ENCODE results near the gene RNMT. TPM values are rescaled to one million over a fixed set of nuclear protein-coding genes. Genes with fewer than 3 reads are reported as not detected.

The RNMT gene
- total RNA-seq, 1 experiment from 2014 or later = 66.3 TPM

DNA sequence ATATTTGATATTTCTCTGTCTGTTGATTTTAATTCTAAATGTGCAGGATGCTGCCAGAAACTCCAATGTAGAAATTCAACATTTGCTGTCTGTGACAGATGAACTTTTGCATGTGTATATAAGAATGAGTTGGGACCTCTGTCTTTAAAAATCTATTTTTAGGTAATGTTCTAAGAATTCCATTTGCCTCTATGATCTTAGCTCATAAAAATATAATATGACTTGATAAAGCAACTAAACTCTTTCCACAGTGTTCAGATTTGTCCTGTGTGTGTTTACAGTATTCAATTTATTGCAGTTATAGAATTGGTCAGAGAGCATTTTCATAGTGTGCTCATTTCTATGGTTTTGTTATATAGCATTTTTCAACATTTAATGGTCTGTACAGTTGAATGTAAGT, 33.6 kb downstream of the RNMT start:
- no peak overlapping the region for H2BK120ac ChIP-seq (ENCODE audit: low read depth, low read length, poor library complexity, severe bottlenecking)
- H3K4me1 ChIP-seq (ENCODE audit: insufficient read depth, low read length) = no peaks in the 10 kb centered on the region
- H2AK5ac ChIP-seq (ENCODE audit: insufficient read length, low read length) = no peak overlapping the region
- no peaks in the 10 kb centered on the region for H3K23me2 ChIP-seq (ENCODE audit: insufficient read length, low read depth, low read length, poor library complexity, severe bottlenecking)
- no peaks in the 10 kb centered on the region for H3K79me1 ChIP-seq (ENCODE audit: insufficient read depth, low read depth, low read length, poor library complexity, severe bottlenecking)
- no peak overlapping the region for H2BK20ac ChIP-seq (ENCODE audit: low read depth, low read length, poor library complexity, severe bottlenecking)
- no peak overlapping the region for H3T11ph ChIP-seq (ENCODE audit: low read length)
- H3K56ac ChIP-seq (ENCODE audit: insufficient read length, low read depth, low read length) = no peak overlapping the region
- H3K4me1 Mint-ChIP-seq = no peaks in the 10 kb centered on the region
- H3K27me3 ChIP-seq (ENCODE audit: insufficient read depth, low read length) = no peaks in the 10 kb centered on the region
- H3K18ac ChIP-seq (ENCODE audit: insufficient read length, low read depth, low read length) = no peak overlapping the region
- no peak overlapping the region for H3K9ac ChIP-seq (ENCODE audit: extremely low read depth, insufficient read length, low read length)
- peaks cover 15 to 17% of the 10 kb centered on the region in 2 experiments for H3K9me3 Mint-ChIP-seq
- H3K14ac ChIP-seq (ENCODE audit: insufficient read depth, low read length) = no peak overlapping the region
- no peak overlapping the region for H4K8ac ChIP-seq (replicated peaks; ENCODE audit: insufficient read length, low read depth, low read length)
- H3K9me3 ChIP-seq (ENCODE audit: control insufficient read depth, low read depth, low read length) = no peaks in the 10 kb centered on the region
- no peak overlapping the region for H4K5ac ChIP-seq (ENCODE audit: insufficient read length, low read depth, low read length)
- no peak overlapping the region for H3K27ac ChIP-seq (ENCODE audit: insufficient read length, low read depth, low read length)
- H3K27me3 Mint-ChIP-seq (ENCODE audit: low read depth) = no peaks in the 10 kb centered on the region
- H2BK15ac ChIP-seq (ENCODE audit: low read depth, low read length) = no peak overlapping the region
- peaks cover 57 to 83% (median 73%) of the 10 kb centered on the region in 3 experiments for H3K36me3 Mint-ChIP-seq (ENCODE audit: insufficient read depth in 1 of 3, low read depth in 3 of 3)
- H4K91ac ChIP-seq (ENCODE audit: insufficient read length, low read depth, low read length) = no peak overlapping the region
- no peak overlapping the region for H3K4ac ChIP-seq (ENCODE audit: low read depth, low read length)
- H3K4me2 ChIP-seq (ENCODE audit: insufficient read depth, insufficient read length, low read length) = no peak overlapping the region
- TF ChIP-seq, protein P1, sequence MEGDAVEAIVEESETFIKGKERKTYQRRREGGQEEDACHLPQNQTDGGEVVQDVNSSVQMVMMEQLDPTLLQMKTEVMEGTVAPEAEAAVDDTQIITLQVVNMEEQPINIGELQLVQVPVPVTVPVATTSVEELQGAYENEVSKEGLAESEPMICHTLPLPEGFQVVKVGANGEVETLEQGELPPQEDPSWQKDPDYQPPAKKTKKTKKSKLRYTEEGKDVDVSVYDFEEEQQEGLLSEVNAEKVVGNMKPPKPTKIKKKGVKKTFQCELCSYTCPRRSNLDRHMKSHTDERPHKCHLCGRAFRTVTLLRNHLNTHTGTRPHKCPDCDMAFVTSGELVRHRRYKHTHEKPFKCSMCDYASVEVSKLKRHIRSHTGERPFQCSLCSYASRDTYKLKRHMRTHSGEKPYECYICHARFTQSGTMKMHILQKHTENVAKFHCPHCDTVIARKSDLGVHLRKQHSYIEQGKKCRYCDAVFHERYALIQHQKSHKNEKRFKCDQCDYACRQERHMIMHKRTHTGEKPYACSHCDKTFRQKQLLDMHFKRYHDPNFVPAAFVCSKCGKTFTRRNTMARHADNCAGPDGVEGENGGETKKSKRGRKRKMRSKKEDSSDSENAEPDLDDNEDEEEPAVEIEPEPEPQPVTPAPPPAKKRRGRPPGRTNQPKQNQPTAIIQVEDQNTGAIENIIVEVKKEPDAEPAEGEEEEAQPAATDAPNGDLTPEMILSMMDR (conservative IDR thresholded peaks at IDR 0.05) = no peak
- H3K27ac Mint-ChIP-seq = no peak overlapping the region
- no peak overlapping the region for H2AFZ ChIP-seq (ENCODE audit: low read length)
- no peak overlapping the region for H3K4me3 Mint-ChIP-seq
- H3K23ac ChIP-seq (ENCODE audit: insufficient read length, low read depth, low read length) = no peak overlapping the region
- H2BK5ac ChIP-seq (ENCODE audit: insufficient read length, low read length) = no peak overlapping the region
- no peak for DNase-seq
- H3K79me2 ChIP-seq (ENCODE audit: insufficient read depth, low read length) = no peaks in the 10 kb centered on the region
- no peak overlapping the region for H2BK12ac ChIP-seq (ENCODE audit: insufficient read length, low read depth, low read length)
- H4K20me1 ChIP-seq (ENCODE audit: control insufficient read depth, insufficient read depth, insufficient read length) = no peaks in the 10 kb centered on the region
